Caco-2 (cell line): ENCODE data around the gene PLD3. TPM values are rescaled to one million over a fixed set of nuclear protein-coding genes. Genes with fewer than 3 reads are reported as not detected.

Source experiments
- BruUV-seq: library from RNA; stranded (reverse); fragments of 400-500 nt; replicated peaks from 2 replicates; lab custom pipeline; 2021; lab: Mats Ljungman, UMichigan
- CTCF ChIA-PET: fragments of 300-600 bp; sonication (Branson Sonifier 250); formaldehyde crosslinking; loops from one replicate; lab custom pipeline; 2022; ENCODE audit warnings: antibody characterized with exemption; lab: Charles Lee
- POLR2A ChIA-PET: fragments of 300-600 bp; sonication (Branson Sonifier 250); formaldehyde crosslinking; loops from one replicate; lab custom pipeline; 2022; ENCODE audit warnings: antibody characterized with exemption; lab: Charles Lee
- DNase-seq, 2 experiments: peaks; one replicate each; pipeline versions ENCODE4 v3.0.0 to v3.0.0-alpha.2; 2020 to 2022
- H3K27me3 ChIP-seq: replicated peaks from 2 replicates; pipeline ENCODE4 v1.6.0; 2011; ENCODE audit warnings: low read length; ENCODE audit not compliant: control insufficient read depth, insufficient read depth
- H3K36me3 ChIP-seq: 2 replicates; pipeline ENCODE4 v1.5.1; 2011; ENCODE audit warnings: low read length; ENCODE audit not compliant: control insufficient read depth, insufficient read depth
- H3K4me1 ChIP-seq: fragments of 250-450 bp; sonication (Bioruptor Pico); 2 replicates; pipeline ENCODE4 v1.5.1; 2020; ENCODE audit warnings: mild to moderate bottlenecking
- H3K4me3 ChIP-seq: 2 replicates; pipeline ENCODE4 v1.5.1; 2011; ENCODE audit warnings: low read depth, mild to moderate bottlenecking, control low read depth, low read length
- H3K9me3 ChIP-seq: fragments of 250-450 bp; sonication (Bioruptor Pico); 2 replicates; pipeline ENCODE4 v1.5.1; 2020; ENCODE audit warnings: mild to moderate bottlenecking, moderate library complexity
- H3K27ac Mint-ChIP-seq: one replicate; pipeline ENCODE4 v1.8.0; 2022; ENCODE audit warnings: mixed read lengths; ENCODE audit not compliant: unreplicated experiment
- H3K27me3 Mint-ChIP-seq: one replicate; pipeline ENCODE4 v1.8.0; 2022; ENCODE audit warnings: mixed read lengths; ENCODE audit not compliant: insufficient read depth, unreplicated experiment
- H3K36me3 Mint-ChIP-seq: one replicate; pipeline ENCODE4 v1.8.0; 2022; ENCODE audit warnings: mild to moderate bottlenecking, mixed read lengths; ENCODE audit not compliant: insufficient read depth, unreplicated experiment
- H3K4me1 Mint-ChIP-seq: one replicate; pipeline ENCODE4 v1.8.0; 2022; ENCODE audit warnings: low read depth, mixed read lengths; ENCODE audit not compliant: unreplicated experiment
- H3K4me3 Mint-ChIP-seq: one replicate; pipeline ENCODE4 v1.8.0; 2022; ENCODE audit warnings: mild to moderate bottlenecking, moderate library complexity, mixed read lengths; ENCODE audit not compliant: unreplicated experiment
- H3K9me3 Mint-ChIP-seq: one replicate; pipeline ENCODE4 v1.8.0; 2022; ENCODE audit warnings: mixed read lengths; ENCODE audit not compliant: unreplicated experiment
- CTCF ChIP-seq, 2 experiments: fragments of 200-600 bp in 1 of 2; IDR thresholded peaks; 1 replicate in 1 of 2; 2 replicates in 1 of 2; pipeline versions ENCODE4 v1.5.1 to v1.8.0; 2011 to 2022; ENCODE audit warnings: antibody characterized with exemption in 1 of 2, control low read depth in 1 of 2, inconsistent platforms in 1 of 2, low read depth in 1 of 2, low read length in 1 of 2, mild to moderate bottlenecking in 1 of 2, moderate library complexity in 1 of 2; ENCODE audit not compliant: insufficient read depth in 1 of 2, severe bottlenecking in 1 of 2, unreplicated experiment in 1 of 2
- intact Hi-C: fragments of 100-400 bp; cut with micrococcal nuclease; formaldehyde crosslinking; loops from one replicate; pipeline ENCODE4 v1.10.0; 2022; ENCODE audit not compliant: unreplicated experiment
- total RNA-seq: library from RNA; stranded (reverse); gene quantifications from 2 replicates; pipeline ENCODE4 v1.2.3, GENCODE V29; 2022

PLD3 gene
- total RNA-seq, 1 experiment from 2014 or later = 114 TPM

- no peaks in the 10 kb centered on the region for H3K9me3 ChIP-seq
- H3K36me3 Mint-ChIP-seq = no peaks in the 10 kb centered on the region
- H3K4me3 Mint-ChIP-seq = peak overlapping the region; percentile 54
- no peak overlapping the region for H3K27ac Mint-ChIP-seq
- peak overlapping the region; percentile 39 for H3K4me3 ChIP-seq
- no peaks in the 10 kb centered on the region for H3K27me3 ChIP-seq
- DNase-seq = peak; percentile 75 to 86
- no TSS peak for BruUV-seq
- POLR2A ChIA-PET = interaction anchor here (0.7 kb wide), 1 partner anchor 57 kb away, joined by 3 read pairs; no protein-coding TSS in a partner anchor
- no peaks in the 10 kb centered on the region for H3K27me3 Mint-ChIP-seq
- H3K36me3 ChIP-seq = no peaks in the 10 kb centered on the region
- intact Hi-C loops = no loop called here
- H3K4me1 ChIP-seq = peaks cover 5% of the 10 kb centered on the region; the same call in 1 of the 2 replicates
- TF ChIP-seq CTCF (IDR thresholded peaks at IDR 0.05; ENCODE audit: insufficient read depth in 1 of 2, low read depth in 1 of 2, low read length in 1 of 2, severe bottlenecking in 1 of 2, unreplicated experiment in 1 of 2) = no peak
- CTCF ChIA-PET = interaction anchor here (0.6 kb wide), 1 partner anchor 25 kb away, joined by 3 read pairs; no protein-coding TSS in a partner anchor
- no peaks in the 10 kb centered on the region for H3K9me3 Mint-ChIP-seq
- peaks cover 16% of the 10 kb centered on the region for H3K4me1 Mint-ChIP-seq
These were observed 50.1 kb downstream of the PLD3 start for GRCh38 chr19:40398417-40399131.

GRCh38 chr19:40400559-40400958 lies 52.1 kb downstream of the PLD3 start:
- H3K4me1 Mint-ChIP-seq = peaks cover 23% of the 10 kb centered on the region
- H3K27me3 Mint-ChIP-seq = no peaks in the 10 kb centered on the region
- H3K4me3 Mint-ChIP-seq = no peak overlapping the region
- no peaks in the 10 kb centered on the region for H3K9me3 ChIP-seq
- BruUV-seq = no TSS peak
- no peak for TF ChIP-seq CTCF (IDR thresholded peaks at IDR 0.05; ENCODE audit: insufficient read depth in 1 of 2, low read depth in 1 of 2, low read length in 1 of 2, severe bottlenecking in 1 of 2, unreplicated experiment in 1 of 2)
- no peaks in the 10 kb centered on the region for H3K9me3 Mint-ChIP-seq
- no peak overlapping the region for H3K27ac Mint-ChIP-seq
- peaks cover 5% of the 10 kb centered on the region; the same call in 1 of the 2 replicates for H3K4me1 ChIP-seq
- intact Hi-C loops = no loop called here
- no peaks in the 10 kb centered on the region for H3K36me3 ChIP-seq
- no peak for DNase-seq
- ChIA-PET POLR2A (no interaction called here), CTCF (no interaction called here)
- H3K4me3 ChIP-seq = no peak overlapping the region
- H3K27me3 ChIP-seq = no peaks in the 10 kb centered on the region
- H3K36me3 Mint-ChIP-seq = no peaks in the 10 kb centered on the region

GRCh38 chr19:40403262-40403984 lies 54.9 kb downstream of the PLD3 start:
- intact Hi-C loops = loop anchor here (1.0 kb wide), 1 partner anchor 41 kb away; the partner anchor contains the start of gene SERTAD3
- TF ChIP-seq CTCF (IDR thresholded peaks at IDR 0.05; ENCODE audit: insufficient read depth in 1 of 2, low read depth in 1 of 2, low read length in 1 of 2, severe bottlenecking in 1 of 2, unreplicated experiment in 1 of 2) = no peak
- Mint-ChIP-seq H3K36me3 (no peaks in the 10 kb centered on the region), H3K27me3 (no peaks in the 10 kb centered on the region), H3K4me3 (peak overlapping the region; percentile 79), H3K9me3 (no peaks in the 10 kb centered on the region), H3K27ac (peak overlapping the region; percentile 42), H3K4me1 (peaks cover 23% of the 10 kb centered on the region)
- BruUV-seq = no TSS peak
- POLR2A ChIA-PET = interaction anchor here (0.6 to 1.4 kb wide), 4 partner anchors 13 to 23 kb away, joined by 3 to 16 read pairs (median 3); no protein-coding TSS in a partner anchor
- peaks cover 2% of the 10 kb centered on the region; the same call in 1 of the 2 replicates for H3K4me1 ChIP-seq
- H3K27me3 ChIP-seq = no peaks in the 10 kb centered on the region
- no peaks in the 10 kb centered on the region for H3K36me3 ChIP-seq
- peak; percentile 98 for DNase-seq
- H3K9me3 ChIP-seq = no peaks in the 10 kb centered on the region
- CTCF ChIA-PET = interaction anchor here (1.0 to 2.1 kb wide), 3 partner anchors 17 to 98 kb away, joined by 7 to 19 read pairs (median 10); no protein-coding TSS in a partner anchor
- peak overlapping the region; percentile 78 for H3K4me3 ChIP-seq
